K562 (cell line): ENCODE results near the gene MARS2. TPM values are rescaled to one million over a fixed set of nuclear protein-coding genes. Genes with fewer than 3 reads are reported as not detected.

Experiments
- ZKSCAN3 ChIP-seq: fragments of 250-450 bp; sonication (Bioruptor Pico); IDR thresholded peaks from 2 replicates; pipeline ENCODE4 v1.4.0; 2020
- polyA plus RNA-seq, 8 experiments: library from polyadenylated mRNA; depleted of rRNA in 4 of 8; stranded (reverse) in 5 of 8; unstranded in 3 of 8; fragments of >200 nt; fragmentation: Nextera tagmentation in 2 of 8; fragmentation: Illumina TruSeq in 1 of 8; extraction: Ambion mirVana in 2 of 8; extraction: Trizol in 1 of 8; gene quantifications; 2 replicates each; pipeline versions ENCODE4 v1.2.1 to v1.2.3, GENCODE V29; 2011 to 2014; ENCODE audit warnings: inconsistent platforms in 1 of 8, missing spikeins in 1 of 8
- total RNA-seq, 7 experiments: library from RNA; depleted of rRNA in 6 of 7; stranded (reverse); fragments of >200 nt in 6 of 7; fragmentation: Illumina TruSeq in 2 of 7; extraction: Trizol in 2 of 7; gene quantifications; 2 replicates each; pipeline versions ENCODE4 v1.2.1 to v1.2.3, GENCODE V29; 2011 to 2021; ENCODE audit warnings: low replicate concordance in 1 of 7
- TF ChIP-seq, protein P1 (sequence below), 2 experiments: fragments of 450-650 bp; formaldehyde crosslinking in 1 of 2; IDR thresholded peaks; 2 replicates each; pipeline versions ENCODE4 v1.4.0 to v1.6.1; 2014 to 2020; ENCODE audit warnings: mild to moderate bottlenecking in 2 of 2, borderline replicate concordance in 1 of 2, low read depth in 1 of 2

Gene MARS2
- total and polyA plus RNA-seq, 9 of the 15 experiments (the other 6 are each of a cell fraction or from before 2014, with no cell fraction given): 4.0 to 17.6 (median 12.5) TPM

DNA sequence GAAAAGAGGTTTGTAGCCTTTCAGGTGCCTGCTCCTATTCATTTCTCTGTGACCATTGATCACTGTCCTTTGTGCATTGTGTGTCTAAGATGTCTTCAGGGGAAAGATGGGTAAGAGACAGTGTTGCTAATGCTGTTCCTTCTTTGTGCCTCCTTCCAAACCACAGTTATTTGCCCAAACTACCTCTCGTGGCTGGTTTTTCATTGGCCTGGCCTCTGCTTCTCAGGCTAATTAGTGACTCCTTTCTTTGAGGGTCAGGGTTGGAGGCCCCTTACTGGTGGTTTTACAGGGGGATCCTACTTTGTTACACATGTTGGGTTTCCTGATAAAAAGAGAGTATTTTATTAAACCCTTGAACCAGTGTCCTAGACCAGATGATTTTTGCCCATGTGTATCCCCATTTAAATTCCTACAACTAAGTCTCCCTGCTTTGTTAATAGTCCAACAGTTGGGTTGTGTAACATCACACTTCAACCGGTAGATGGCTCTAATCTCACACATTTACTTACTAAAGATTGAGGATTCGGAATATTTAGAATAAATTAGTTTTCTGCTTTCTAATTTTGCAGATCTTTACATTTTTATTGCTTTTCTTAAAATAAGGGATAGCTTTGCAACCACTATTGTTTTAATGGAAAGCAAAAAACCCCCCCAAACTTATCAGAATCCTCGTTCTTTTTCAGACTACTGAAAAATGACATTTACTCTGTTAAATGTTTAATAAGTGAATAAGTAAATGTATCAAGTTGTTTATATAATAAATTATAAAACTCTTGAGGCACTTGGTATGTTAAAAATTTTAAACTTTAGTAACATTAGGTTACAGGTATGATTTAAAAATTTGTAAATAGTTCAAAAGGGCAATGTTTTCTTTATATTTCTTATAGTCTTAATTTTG lies 2.4 kb downstream of the MARS2 start (continued):
- TF ChIP-seq, protein P1, sequence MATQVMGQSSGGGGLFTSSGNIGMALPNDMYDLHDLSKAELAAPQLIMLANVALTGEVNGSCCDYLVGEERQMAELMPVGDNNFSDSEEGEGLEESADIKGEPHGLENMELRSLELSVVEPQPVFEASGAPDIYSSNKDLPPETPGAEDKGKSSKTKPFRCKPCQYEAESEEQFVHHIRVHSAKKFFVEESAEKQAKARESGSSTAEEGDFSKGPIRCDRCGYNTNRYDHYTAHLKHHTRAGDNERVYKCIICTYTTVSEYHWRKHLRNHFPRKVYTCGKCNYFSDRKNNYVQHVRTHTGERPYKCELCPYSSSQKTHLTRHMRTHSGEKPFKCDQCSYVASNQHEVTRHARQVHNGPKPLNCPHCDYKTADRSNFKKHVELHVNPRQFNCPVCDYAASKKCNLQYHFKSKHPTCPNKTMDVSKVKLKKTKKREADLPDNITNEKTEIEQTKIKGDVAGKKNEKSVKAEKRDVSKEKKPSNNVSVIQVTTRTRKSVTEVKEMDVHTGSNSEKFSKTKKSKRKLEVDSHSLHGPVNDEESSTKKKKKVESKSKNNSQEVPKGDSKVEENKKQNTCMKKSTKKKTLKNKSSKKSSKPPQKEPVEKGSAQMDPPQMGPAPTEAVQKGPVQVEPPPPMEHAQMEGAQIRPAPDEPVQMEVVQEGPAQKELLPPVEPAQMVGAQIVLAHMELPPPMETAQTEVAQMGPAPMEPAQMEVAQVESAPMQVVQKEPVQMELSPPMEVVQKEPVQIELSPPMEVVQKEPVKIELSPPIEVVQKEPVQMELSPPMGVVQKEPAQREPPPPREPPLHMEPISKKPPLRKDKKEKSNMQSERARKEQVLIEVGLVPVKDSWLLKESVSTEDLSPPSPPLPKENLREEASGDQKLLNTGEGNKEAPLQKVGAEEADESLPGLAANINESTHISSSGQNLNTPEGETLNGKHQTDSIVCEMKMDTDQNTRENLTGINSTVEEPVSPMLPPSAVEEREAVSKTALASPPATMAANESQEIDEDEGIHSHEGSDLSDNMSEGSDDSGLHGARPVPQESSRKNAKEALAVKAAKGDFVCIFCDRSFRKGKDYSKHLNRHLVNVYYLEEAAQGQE (IDR thresholded peaks at IDR 0.05; ENCODE audit: borderline replicate concordance): 0 out of 2 replicates have a peak, but pooled peaks have one; percentile 17
- TF ChIP-seq, protein P1 (CRISPR knock-in tag; IDR thresholded peaks at IDR 0.05; ENCODE audit: low read depth): no peak
- TF ChIP-seq ZKSCAN3 (CRISPR knock-in tag): no peak
